Measurements from ENCODE around the gene ANK3.

Gene ANK3

DNA sequence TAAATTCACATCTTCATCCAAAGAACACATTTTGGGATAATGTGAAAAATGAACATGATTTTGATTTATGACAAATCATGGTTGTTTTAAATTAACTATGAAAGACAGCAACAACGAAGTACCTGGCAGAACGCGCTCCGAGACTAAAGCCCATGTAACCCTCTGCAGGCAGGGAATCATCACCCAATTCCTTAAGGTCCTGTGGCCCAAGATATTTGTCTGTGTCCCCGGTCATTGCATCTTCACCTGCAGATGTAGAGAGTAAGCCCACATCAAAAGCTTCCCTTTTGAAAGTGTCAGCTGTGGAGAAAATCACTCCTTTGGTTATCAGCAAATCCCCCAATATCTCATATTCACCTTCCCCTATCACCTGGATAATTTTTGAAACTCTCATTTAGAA is 250.8 kb downstream of the ANK3 start:
- Mint-ChIP-seq H3K27me3 (no peaks in the 10 kb centered on the region), H3K27ac (no peak overlapping the region), H3K36me3 (ENCODE audit: insufficient read depth) (peaks cover 5% of the 10 kb centered on the region), H3K4me3 (no peak overlapping the region), H3K4me1 (ENCODE audit: low read depth in 2 of 2) (no peaks in the 10 kb centered on the region), H3K9me3 (no peaks in the 10 kb centered on the region)
- DNase-seq (no peak), ATAC-seq (replicated peaks) (no peak)

DNA sequence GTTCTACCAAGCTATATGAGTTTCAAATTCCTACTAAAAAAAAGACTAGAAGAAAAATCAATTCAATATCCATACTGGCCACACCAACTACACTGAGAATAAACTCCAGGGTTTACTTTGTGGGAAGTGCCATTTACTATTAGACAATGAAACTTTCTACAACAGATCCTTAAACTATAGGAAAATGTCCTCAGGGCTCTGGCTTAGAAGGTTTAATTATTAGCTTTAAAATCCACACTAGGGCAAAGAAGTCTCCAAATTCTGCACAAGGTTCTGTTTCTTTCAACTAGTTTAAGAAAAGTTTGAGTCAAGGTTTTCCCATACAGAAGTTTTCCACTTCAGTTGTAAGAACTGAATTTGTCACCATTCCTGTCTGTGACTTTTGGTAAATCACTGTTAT is 251.6 kb downstream of the ANK3 start:
- no peaks in the 10 kb centered on the region for H3K4me1 Mint-ChIP-seq (ENCODE audit: low read depth in 2 of 2)
- DNase-seq (no peak), ATAC-seq (replicated peaks) (no peak)
- H3K4me3 Mint-ChIP-seq: no peak overlapping the region
- H3K36me3 Mint-ChIP-seq (ENCODE audit: insufficient read depth): peaks cover 5% of the 10 kb centered on the region
- no peaks in the 10 kb centered on the region for H3K9me3 Mint-ChIP-seq
- no peaks in the 10 kb centered on the region for H3K27me3 Mint-ChIP-seq
- H3K27ac Mint-ChIP-seq: no peak overlapping the region

DNA sequence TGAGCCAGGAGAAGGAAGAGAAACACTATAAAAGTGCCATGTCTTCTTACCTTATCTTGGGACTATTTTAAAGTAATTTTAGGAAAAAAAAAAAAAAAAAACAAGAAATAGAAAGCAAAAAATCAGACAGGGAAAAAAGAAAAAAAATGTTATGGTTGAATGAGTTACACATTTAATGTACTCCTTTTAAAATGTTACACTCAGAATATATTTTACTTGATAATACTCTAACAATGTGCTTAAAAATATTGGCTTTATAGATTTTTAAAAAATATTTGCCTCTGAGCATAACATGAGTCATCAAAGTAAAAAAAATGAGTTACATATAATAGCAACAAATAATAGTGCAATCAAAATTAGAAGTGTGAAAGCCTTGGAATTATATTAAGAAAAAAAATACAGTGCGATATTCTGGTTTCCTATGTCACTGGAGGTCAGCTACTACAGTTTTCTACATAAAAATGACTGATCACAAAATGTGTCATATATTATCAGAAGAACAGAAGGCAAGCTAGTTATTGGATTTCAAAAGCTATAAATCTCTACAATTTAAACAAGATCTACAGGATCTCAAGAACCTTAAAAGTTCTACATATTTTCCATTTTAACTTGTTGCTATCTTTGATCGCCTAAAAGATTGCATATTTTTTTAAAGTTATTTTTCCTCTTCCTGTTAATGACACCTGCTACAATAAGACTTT is 252.2 kb downstream of the ANK3 start:
- H3K9me3 Mint-ChIP-seq: no peaks in the 10 kb centered on the region
- peaks cover 6% of the 10 kb centered on the region for H3K36me3 Mint-ChIP-seq (ENCODE audit: insufficient read depth)
- DNase-seq: no peak
- no peaks in the 10 kb centered on the region for H3K27me3 Mint-ChIP-seq
- H3K27ac Mint-ChIP-seq: no peak overlapping the region
- no peaks in the 10 kb centered on the region for H3K4me1 Mint-ChIP-seq (ENCODE audit: low read depth in 2 of 2)
- ATAC-seq (replicated peaks): no peak
- no peak overlapping the region for H3K4me3 Mint-ChIP-seq

DNA sequence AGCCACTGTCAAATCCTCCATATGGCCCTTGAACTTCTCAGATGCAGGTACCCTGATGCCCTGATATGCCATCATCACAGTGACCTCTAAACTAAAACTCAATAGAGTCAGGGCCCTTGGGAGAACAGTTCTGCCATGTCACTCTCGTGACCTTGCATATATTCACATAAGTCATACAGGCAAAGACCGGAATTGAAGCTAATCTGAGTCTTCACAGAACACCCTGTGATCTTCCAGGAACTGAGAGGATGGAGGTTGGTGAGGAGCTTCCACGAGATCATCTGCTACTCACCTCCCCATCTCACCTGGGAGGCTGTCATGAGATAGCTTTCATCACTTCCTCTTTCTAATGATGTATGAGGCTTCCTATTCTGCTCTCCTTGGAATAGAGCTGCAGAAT is 254.7 kb downstream of the ANK3 start:
- Mint-ChIP-seq H3K9me3 (no peaks in the 10 kb centered on the region), H3K4me3 (no peak overlapping the region), H3K27me3 (no peaks in the 10 kb centered on the region), H3K36me3 (ENCODE audit: insufficient read depth) (peaks cover 9% of the 10 kb centered on the region), H3K4me1 (ENCODE audit: low read depth in 2 of 2) (no peaks in the 10 kb centered on the region), H3K27ac (no peak overlapping the region)
- ATAC-seq (replicated peaks) (no peak), DNase-seq (no peak)

DNA sequence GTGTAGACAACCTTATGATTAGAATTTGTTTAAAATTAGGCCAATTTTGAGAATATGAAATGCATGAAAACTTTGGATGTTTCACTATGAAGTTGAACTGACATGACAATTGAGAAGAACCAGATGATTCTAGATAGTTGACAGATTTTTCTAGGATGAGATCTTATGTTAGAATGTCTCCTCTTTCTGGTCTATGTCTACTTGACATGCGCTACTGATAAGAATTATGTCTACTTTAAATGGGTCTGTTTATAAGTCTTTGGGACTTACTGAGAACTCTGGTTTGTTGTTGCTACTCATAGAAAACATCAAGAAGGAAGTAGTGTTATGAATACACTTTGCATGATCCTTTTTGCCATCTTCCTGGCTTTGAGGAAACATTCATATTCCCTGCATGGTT is 255.1 kb downstream of the ANK3 start:
- H3K36me3 Mint-ChIP-seq (ENCODE audit: insufficient read depth): peaks cover 9% of the 10 kb centered on the region

DNA sequence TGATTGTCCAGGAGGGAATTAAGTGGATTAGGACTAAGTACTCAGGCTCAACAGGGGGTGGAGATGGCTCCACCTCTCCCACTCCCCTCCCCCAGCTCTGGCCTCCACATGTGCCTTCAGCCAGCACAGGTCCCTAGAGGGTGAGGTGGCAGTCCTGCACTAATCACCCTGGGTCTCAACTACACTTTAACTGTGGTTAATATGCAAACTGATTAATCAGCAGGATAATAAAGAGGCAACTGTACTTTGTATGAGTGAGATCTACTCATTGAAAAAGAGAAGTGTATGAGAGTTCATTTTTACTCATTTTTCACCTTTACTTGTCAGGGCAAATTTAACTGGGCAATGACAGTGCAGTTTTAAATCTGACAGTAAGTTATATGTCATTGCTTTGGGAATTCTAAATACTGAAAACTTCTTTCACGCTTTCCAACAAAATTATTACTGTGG is 259.5 kb downstream of the ANK3 start:
- Mint-ChIP-seq H3K4me1 (ENCODE audit: low read depth in 2 of 2) (no peaks in the 10 kb centered on the region), H3K36me3 (ENCODE audit: insufficient read depth) (peaks cover 12% of the 10 kb centered on the region), H3K27ac (no peak overlapping the region), H3K4me3 (no peak overlapping the region), H3K27me3 (no peaks in the 10 kb centered on the region), H3K9me3 (no peaks in the 10 kb centered on the region)
- DNase-seq (no peak), ATAC-seq (replicated peaks) (no peak)

More for the DNA sequence above, 255.1 kb downstream of the ANK3 start:
- DNase-seq (no peak), ATAC-seq (replicated peaks) (no peak)
- Mint-ChIP-seq H3K4me3 (no peak overlapping the region), H3K27ac (no peak overlapping the region), H3K27me3 (no peaks in the 10 kb centered on the region), H3K4me1 (ENCODE audit: low read depth in 2 of 2) (no peaks in the 10 kb centered on the region), H3K9me3 (no peaks in the 10 kb centered on the region)

DNA sequence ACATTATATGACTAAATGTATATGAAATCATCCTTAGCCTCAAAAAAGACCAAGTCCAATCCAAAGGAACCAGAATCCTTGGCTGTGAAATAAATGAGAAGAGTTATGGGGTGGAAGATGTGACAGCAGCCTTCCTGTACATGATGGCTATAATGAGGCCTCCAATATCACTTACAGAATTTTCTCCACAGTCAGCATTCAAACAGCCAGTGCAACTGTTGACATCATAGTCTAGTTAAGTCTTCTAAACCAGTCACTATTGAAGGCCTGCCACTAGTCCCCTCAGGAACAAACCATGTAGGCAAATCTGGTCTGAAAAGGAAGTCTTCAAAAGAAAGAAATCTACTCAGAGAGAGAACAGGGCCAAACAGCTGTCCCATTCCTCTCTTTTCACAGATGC is 263.8 kb downstream of the ANK3 start:
- ATAC-seq (replicated peaks) (no peak), DNase-seq (no peak)
- no peaks in the 10 kb centered on the region for H3K27me3 Mint-ChIP-seq
- H3K4me1 Mint-ChIP-seq (ENCODE audit: low read depth in 2 of 2): no peaks in the 10 kb centered on the region
- peaks cover 2% of the 10 kb centered on the region for H3K36me3 Mint-ChIP-seq (ENCODE audit: insufficient read depth)
- H3K9me3 Mint-ChIP-seq: no peaks in the 10 kb centered on the region
- no peak overlapping the region for H3K4me3 Mint-ChIP-seq
- no peak overlapping the region for H3K27ac Mint-ChIP-seq

DNA sequence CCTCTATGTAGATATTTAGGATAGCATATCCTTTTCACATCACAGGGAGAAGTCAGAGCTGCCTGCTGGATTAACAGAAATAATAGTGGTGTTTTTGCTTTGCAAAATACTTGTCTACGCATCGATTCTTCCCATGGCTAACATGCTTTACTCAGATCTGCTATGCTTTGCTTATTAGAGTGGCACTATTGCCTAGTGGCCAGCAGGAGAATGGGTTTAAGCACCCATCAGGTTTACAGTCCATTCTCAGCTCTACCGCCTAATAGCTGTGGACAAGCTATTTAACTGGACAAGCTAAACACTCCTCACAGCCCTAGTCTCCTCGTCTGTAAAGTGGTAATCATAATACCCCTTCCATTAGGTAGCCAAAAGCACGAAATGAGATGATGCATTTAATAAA is 265.1 kb downstream of the ANK3 start:
- ATAC-seq (replicated peaks) (no peak), DNase-seq (no peak)
- Mint-ChIP-seq H3K4me3 (no peak overlapping the region), H3K36me3 (ENCODE audit: insufficient read depth) (peaks cover 2% of the 10 kb centered on the region), H3K27ac (no peak overlapping the region), H3K4me1 (ENCODE audit: low read depth in 2 of 2) (no peaks in the 10 kb centered on the region), H3K27me3 (no peaks in the 10 kb centered on the region), H3K9me3 (no peaks in the 10 kb centered on the region)

DNA sequence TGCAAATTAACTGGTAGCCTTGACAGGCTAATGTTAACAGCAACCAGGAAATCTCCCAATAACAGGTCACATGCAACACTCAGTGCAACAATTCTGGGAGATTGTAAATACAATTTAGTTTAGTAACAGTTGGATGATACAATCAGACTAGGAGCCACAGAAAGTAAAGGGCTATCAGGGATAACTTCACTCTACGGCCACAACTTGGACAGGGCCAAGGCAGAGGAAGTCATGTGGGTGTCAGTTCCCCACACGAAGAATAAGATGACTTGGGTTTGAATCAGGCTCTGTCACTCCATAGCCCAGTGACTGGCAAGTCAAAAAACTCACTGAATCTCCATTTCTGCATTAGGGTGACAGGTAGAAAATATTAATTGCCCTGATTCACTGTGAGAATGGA is 266.0 kb downstream of the ANK3 start:
- no peaks in the 10 kb centered on the region for H3K27me3 Mint-ChIP-seq
- ATAC-seq (replicated peaks): no peak
- no peak for DNase-seq
- no peaks in the 10 kb centered on the region for H3K4me1 Mint-ChIP-seq (ENCODE audit: low read depth in 2 of 2)
- H3K4me3 Mint-ChIP-seq: no peak overlapping the region
- H3K36me3 Mint-ChIP-seq (ENCODE audit: insufficient read depth): no peaks in the 10 kb centered on the region
- H3K9me3 Mint-ChIP-seq: no peaks in the 10 kb centered on the region
- H3K27ac Mint-ChIP-seq: no peak overlapping the region

DNA sequence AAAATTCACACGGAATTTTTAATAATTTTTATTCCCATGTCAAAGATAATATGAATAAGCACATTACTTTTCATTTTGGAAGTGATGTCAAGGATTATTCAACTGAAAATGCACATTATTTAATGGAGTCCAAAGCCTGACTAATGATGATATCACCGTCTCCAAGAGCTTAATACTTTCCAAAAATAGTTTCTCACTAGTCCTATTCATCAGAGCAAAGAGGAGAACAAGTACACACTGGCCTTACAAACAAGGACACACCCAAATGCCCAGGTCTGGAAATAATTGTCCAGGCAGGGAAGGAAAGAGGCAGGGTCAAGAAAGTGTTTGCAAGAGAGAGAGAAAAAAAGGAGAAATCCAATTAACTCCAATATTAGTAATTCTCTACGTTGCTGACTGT is 266.5 kb downstream of the ANK3 start:
- Mint-ChIP-seq H3K27me3 (no peaks in the 10 kb centered on the region), H3K36me3 (ENCODE audit: insufficient read depth) (no peaks in the 10 kb centered on the region), H3K27ac (no peak overlapping the region), H3K4me3 (no peak overlapping the region), H3K4me1 (ENCODE audit: low read depth in 2 of 2) (no peaks in the 10 kb centered on the region), H3K9me3 (no peaks in the 10 kb centered on the region)
- DNase-seq (no peak), ATAC-seq (replicated peaks) (no peak)

DNA sequence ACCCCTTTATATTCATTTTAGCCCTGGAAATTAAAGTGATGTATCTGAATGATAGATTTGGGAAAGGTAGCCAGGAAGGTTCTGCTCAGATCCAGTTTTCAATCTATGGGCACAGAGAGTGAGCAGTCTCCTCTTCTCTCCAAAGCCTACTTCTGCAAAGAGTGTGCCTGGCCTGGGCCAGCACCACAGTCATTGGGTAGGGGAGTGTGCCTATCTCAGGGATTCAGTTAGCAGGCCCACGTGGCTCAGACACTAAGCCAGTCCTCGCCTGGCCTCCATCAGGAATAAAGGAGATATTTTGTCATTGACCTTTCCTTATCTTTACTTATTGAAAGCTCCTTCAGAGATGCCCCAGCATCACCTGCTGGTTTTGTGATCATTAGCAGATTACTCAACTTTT is 267.5 kb downstream of the ANK3 start:
- ATAC-seq (replicated peaks): no peak

DNA sequence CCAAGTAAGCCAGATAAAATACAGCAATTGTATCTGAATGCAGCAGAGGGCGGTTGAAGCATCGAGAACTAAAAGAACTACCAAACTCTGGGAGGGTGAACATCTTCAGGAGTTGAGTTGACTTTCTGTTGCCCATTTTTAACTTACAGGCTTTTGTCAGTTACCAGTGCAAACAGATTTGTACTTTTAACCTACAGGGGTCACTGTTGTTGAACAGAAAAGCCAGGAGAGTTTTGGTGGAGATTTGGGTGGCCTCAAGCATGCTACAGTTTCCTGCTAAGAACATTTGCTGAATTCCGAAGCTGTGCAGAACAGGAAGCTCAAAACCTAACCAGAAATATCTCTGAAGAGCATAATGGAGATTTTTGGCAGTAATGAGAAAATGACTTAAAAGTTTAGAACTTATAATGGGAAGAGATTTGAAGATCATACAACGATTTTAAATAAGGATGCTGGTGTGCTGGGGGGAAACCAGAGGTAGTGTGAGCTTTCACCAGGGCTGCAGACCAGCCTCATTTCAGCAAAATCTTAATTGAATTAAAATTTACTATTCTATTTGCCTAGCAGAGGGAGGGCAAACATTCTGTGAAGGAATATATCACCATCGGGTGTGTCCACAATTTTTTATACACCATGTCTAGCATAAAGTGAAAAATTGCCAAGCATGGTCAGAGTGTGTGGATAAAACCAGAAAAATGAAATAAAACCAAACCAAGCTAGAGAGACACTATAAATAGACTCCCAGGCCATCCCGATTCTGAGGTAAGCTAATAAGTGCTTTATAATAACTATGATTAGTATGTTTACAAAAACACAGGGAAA is 274.7 kb downstream of the ANK3 start:
- ATAC-seq (replicated peaks) (peak; percentile 29), DNase-seq (peak in 1 of 3 experiments; percentile 6)
- Mint-ChIP-seq H3K27me3 (no peaks in the 10 kb centered on the region), H3K4me1 (ENCODE audit: low read depth in 2 of 2) (no peaks in the 10 kb centered on the region), H3K27ac (no peak overlapping the region), H3K36me3 (ENCODE audit: insufficient read depth) (peaks cover 2% of the 10 kb centered on the region), H3K9me3 (no peaks in the 10 kb centered on the region), H3K4me3 (no peak overlapping the region)

More for the DNA sequence above, 267.5 kb downstream of the ANK3 start:
- H3K4me1 Mint-ChIP-seq (ENCODE audit: low read depth in 2 of 2): no peaks in the 10 kb centered on the region
- H3K9me3 Mint-ChIP-seq: no peaks in the 10 kb centered on the region
- no peaks in the 10 kb centered on the region for H3K36me3 Mint-ChIP-seq (ENCODE audit: insufficient read depth)
- H3K27ac Mint-ChIP-seq: no peak overlapping the region
- no peak overlapping the region for H3K4me3 Mint-ChIP-seq
- H3K27me3 Mint-ChIP-seq: no peaks in the 10 kb centered on the region
- DNase-seq: no peak

DNA sequence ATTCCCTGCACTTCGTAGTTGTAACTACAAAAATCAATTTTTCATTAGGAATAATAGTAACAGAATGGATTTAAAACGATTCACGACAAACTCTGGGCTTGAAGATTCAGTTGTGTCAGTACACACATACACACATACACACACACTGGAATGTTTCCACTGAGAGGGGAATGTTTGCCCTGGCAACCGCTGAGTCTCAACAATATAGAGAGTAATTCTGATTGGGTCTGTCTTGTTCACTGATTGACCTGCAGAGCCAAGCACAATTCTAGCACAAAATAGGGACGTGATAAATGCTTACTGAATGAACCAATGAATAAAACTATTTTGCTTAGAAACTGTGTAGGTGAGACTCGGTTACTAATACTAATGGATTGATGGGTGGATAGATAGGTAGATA is 278.9 kb downstream of the ANK3 start:
- Mint-ChIP-seq H3K27me3 (no peaks in the 10 kb centered on the region), H3K4me1 (ENCODE audit: low read depth in 2 of 2) (no peaks in the 10 kb centered on the region), H3K27ac (no peak overlapping the region), H3K4me3 (no peak overlapping the region), H3K36me3 (ENCODE audit: insufficient read depth) (peaks cover 5% of the 10 kb centered on the region), H3K9me3 (no peaks in the 10 kb centered on the region)
- DNase-seq (no peak), ATAC-seq (replicated peaks) (no peak)

DNA sequence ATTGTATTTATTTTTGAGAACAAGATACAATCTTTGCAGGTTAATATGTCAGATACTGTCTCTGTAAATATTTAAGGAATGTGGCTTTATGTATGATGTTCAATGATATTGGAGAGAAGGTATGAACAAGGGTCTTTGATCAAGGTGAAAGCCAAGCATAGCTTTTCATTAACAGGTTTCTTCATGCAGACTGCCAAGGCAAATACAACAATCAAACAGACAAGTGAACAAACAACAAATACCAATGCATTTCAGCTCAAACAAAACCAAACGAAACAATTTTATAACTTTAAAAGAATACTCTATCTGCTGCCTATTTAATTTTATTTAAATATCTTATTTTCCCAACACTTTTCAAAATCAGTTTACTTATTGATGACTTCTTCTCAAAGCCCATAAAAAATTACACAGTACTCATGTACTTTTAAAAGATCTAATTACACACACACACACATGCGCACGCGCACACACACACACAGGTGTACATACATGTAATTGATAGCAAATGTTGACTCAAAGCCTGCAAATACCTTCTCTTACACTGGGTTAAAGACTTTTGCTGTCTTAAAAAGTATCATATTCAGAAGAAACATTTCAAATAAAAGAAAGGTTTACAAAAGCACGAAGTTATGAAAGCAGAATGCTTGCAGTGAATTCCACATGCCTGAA is 282.2 kb downstream of the ANK3 start:
- no peak overlapping the region for H3K4me3 Mint-ChIP-seq
- ATAC-seq (replicated peaks) (no peak), DNase-seq (no peak)
- H3K27me3 Mint-ChIP-seq: no peaks in the 10 kb centered on the region
- H3K27ac Mint-ChIP-seq: no peak overlapping the region
- peaks cover 14% of the 10 kb centered on the region for H3K36me3 Mint-ChIP-seq (ENCODE audit: insufficient read depth)
- H3K4me1 Mint-ChIP-seq (ENCODE audit: low read depth in 2 of 2): no peaks in the 10 kb centered on the region
- H3K9me3 Mint-ChIP-seq: no peaks in the 10 kb centered on the region

Data from effector memory CD8-positive, alpha-beta T cell (primary cell).